ENCODE results near the gene SH2B2. TPM values are rescaled to one million over a fixed set of nuclear protein-coding genes. Genes with fewer than 3 reads are reported as not detected.
"Not testable (repeated sequence)": the region's sequence is repeated elsewhere in the genome, so short reads cannot be mapped to it uniquely, and the experiment has no call there.

The SH2B2 gene
- total RNA-seq, 1 experiment from 2014 or later, result 22.4 TPM

- H3K4me1 ChIP-seq (ENCODE audit: low read length); H3K4me3 ChIP-seq (ENCODE audit: low read length); H3K9me3 ChIP-seq (ENCODE audit: low read length); H3K9ac ChIP-seq (ENCODE audit: low read length); H3K27ac ChIP-seq (ENCODE audit: low read length); DNase-seq; H3K4me2 ChIP-seq (ENCODE audit: low read depth, low read length, poor library complexity, severe bottlenecking); H3K9me2 ChIP-seq (replicated peaks; ENCODE audit: insufficient read depth, low read length); H3K27me3 ChIP-seq (ENCODE audit: low read length); H2AFZ ChIP-seq (ENCODE audit: low read length); H4K20me1 ChIP-seq (ENCODE audit: insufficient read depth, low read depth, low read length): not testable (repeated sequence)
- Histone ChIP-seq H3K79me2 (ENCODE audit: low read length) (peaks cover 48% of the 10 kb centered on the region), H3K36me3 (ENCODE audit: insufficient read depth, low read length) (peaks cover 22% of the 10 kb centered on the region)
These were observed 83.4 kb downstream of the SH2B2 start for GRCh38 chr7:102370038-102370437.

Small RNA genes lying within 50 kb of the gene (small RNA-seq; reads per million reads assigned to genes)
- gene AC005088.1 (not detected), gene MIR4285 (not detected), gene RF00019 (not detected)

Other genes with a start within 250 kb of the SH2B2 start
- not detected in 2 replicates for gene SPDYE6, start 69.6 kb downstream of the SH2B2 start, total RNA-seq (2014; rRNA removed; shearing (Covaris generic); ENCODE audit: low replicate concordance)
- 42.7 and 75.4 TPM in 2 replicates for gene PRKRIP1, start 109.5 kb downstream of the SH2B2 start, total RNA-seq (2014; rRNA removed; shearing (Covaris generic); ENCODE audit: low replicate concordance)
- gene ORAI2, start 146.7 kb downstream of the SH2B2 start, total RNA-seq (2014; rRNA removed; shearing (Covaris generic); ENCODE audit: low replicate concordance), result 2.8 and 7.8 TPM in 2 replicates
- gene ALKBH4, start 178.0 kb downstream of the SH2B2 start, total RNA-seq (2014; rRNA removed; shearing (Covaris generic); ENCODE audit: low replicate concordance), result 3.7 and 11.9 TPM in 2 replicates
- 15.2 and 24.9 TPM in 2 replicates for gene LRWD1, start 178.1 kb downstream of the SH2B2 start, total RNA-seq (2014; rRNA removed; shearing (Covaris generic); ENCODE audit: low replicate concordance)
- 53.1 and 60.7 TPM in 2 replicates for gene POLR2J, start 192.1 kb downstream of the SH2B2 start, total RNA-seq (2014; rRNA removed; shearing (Covaris generic); ENCODE audit: low replicate concordance)
- gene RASA4B, start 230.9 kb downstream of the SH2B2 start, total RNA-seq (2014; rRNA removed; shearing (Covaris generic); ENCODE audit: low replicate concordance), result 2.4 and 5.6 TPM in 2 replicates